ENCODE measurements around the gene OR6J1.
"Not testable (repeated sequence)": the region's sequence is repeated elsewhere in the genome, so short reads cannot be mapped to it uniquely, and the experiment has no call there.

The OR6J1 gene

DNA sequence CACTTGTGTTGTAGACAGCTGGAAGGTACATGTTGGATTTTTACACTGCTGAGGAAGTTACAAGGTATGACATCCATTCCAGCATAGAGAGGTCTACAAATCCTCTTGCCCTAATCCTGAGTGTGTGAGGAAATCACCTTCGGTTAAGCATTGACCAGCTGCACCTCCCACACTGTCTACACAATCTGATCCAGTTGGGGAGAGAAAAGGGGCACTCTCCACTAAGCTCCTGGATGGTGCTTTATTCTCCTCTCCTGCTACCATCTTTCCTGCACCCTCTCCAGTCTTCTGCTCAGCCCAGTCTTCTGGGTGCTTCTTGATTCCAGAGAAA lies at the start of gene OR6J1:
Gene OR6J1, minus strand, starts transcription at position 48 of the 331 bp plus-strand sequence. CDS start 9,541 bp downstream, outside the sequence.
- TF ChIP-seq, protein P1, sequence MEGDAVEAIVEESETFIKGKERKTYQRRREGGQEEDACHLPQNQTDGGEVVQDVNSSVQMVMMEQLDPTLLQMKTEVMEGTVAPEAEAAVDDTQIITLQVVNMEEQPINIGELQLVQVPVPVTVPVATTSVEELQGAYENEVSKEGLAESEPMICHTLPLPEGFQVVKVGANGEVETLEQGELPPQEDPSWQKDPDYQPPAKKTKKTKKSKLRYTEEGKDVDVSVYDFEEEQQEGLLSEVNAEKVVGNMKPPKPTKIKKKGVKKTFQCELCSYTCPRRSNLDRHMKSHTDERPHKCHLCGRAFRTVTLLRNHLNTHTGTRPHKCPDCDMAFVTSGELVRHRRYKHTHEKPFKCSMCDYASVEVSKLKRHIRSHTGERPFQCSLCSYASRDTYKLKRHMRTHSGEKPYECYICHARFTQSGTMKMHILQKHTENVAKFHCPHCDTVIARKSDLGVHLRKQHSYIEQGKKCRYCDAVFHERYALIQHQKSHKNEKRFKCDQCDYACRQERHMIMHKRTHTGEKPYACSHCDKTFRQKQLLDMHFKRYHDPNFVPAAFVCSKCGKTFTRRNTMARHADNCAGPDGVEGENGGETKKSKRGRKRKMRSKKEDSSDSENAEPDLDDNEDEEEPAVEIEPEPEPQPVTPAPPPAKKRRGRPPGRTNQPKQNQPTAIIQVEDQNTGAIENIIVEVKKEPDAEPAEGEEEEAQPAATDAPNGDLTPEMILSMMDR (conservative IDR thresholded peaks at IDR 0.05), result peak; percentile 23; the same call in 1 of the 2 replicates
- H3K27ac ChIP-seq, result no peak within 1 kb of the TSS

DNA sequence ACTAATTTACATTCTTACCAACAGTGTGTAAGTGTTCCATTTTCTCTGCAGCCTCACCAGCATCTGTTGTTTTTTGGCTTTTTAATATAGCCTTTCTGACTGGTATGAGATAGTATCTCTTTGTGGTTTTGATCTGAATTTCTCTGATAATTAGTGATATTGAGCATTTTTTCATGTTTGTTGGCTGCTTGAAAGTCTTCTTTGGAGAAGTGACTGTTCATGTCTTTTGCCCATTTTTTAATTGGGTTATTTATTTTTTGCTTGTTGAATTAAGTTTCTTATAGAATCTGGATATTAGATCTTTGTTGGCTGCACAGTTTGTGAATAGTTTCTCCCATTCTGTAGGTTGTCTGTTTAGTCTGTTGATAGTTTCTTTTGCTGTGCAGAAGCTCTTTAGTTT lies 48.0 kb upstream of the OR6J1 start:
- no peak overlapping the region for H3K27ac ChIP-seq
- TF ChIP-seq, protein P1 (conservative IDR thresholded peaks at IDR 0.05), result no peak

DNA sequence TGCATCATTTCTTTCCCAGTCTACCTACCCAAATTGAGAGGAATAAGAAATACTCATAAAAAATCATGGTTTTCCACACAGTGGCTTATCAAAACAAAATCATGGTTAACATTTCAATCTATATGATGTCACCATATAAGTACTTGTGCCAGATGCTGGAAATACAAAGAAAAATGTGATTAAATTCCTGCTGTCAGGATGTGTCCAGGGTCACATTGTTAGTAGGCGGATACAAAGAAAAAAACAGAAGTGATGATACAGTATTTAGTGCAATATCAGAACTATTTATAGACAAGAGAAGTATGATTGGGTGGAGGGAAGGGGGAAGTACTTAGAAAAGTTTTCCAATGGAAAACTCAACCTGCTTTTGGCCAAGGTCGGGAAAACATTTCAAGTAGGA lies 47.0 kb upstream of the OR6J1 start:
- TF ChIP-seq, protein P1 (conservative IDR thresholded peaks at IDR 0.05), result no peak
- H3K27ac ChIP-seq, result no peak overlapping the region

DNA sequence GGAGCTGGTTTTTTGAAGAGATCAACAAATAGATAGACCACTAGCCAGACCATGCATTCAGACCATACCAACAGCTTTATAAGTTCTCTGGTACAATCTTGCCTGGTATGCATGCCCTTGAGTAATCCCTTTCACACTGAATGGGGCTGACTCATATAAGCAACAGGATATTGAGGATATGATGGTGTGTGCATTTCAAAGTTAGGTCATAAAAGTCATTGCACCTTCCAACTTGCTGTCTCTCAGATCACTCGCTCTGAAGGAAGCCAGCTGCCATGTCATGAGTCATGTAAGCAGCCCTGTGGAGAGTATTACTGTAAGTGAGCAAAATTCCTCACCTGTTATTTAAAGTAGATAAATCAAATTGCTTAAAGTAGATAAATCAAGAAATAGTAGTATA lies 45.0 kb upstream of the OR6J1 start:
- H3K27ac ChIP-seq, result no peak overlapping the region
- TF ChIP-seq, protein P1 (conservative IDR thresholded peaks at IDR 0.05), result no peak

DNA sequence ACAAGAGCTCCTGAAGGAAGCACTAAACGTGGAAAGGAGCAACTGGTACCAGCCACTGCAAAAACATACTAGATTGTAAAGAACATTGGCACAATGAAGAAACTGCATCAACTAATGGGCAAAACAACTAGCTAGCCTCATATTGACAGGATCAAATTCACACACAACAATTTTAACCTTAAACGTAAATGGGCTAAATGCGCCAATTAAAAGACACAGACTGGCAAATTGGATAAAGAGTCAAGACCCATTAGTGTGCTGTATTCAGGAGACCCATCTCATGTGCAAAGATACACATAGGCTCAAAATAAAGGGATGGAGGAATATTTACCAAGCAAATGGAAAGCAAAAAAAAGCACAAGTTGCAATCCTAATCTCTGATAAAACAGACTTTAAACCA lies 43.8 kb upstream of the OR6J1 start:
- not testable (repeated sequence) for H3K27ac ChIP-seq

DNA sequence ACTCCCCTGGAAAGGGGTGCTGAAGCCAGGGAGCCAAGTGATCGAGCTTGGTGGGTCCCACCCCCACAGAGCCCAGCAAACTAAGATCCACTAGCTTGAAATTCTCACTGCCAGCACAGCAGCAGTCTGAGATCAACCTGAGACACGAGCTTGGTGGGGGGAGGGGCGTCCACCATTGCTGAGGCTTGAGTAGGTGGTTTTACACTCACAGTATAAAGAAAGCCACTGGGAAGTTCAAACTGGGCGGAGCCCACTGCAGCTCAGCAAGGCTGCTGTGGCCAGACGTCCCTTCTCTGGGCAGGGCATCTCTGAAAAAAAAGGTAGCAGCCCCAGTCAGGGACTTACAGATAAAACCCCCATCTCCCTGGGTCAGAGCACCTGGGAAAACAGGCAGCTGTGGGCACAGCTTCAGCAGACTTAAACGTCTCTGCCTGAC lies 42.0 kb upstream of the OR6J1 start:
- H3K27ac ChIP-seq, result not testable (repeated sequence)

DNA sequence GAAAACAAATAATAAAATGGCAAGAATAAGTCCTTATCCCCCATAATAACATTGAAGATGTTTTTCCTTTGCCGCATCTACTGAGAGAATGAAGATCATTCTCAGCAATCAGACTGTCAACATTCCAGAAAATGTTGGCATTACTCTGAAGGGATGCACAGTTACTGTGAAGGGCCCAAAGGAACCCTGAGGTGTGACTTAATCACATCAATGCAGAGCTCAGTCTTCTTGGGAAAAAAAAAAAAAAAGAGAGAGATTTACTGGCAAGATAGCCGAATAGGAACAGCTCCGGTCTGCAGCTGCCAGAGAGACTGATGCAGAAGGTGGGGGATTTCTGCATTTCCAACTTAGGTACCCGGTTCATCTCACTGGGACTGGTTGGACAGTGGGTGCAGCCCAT lies 41.3 kb upstream of the OR6J1 start:
- TF ChIP-seq, protein P1 (conservative IDR thresholded peaks at IDR 0.05), result no peak

DNA sequence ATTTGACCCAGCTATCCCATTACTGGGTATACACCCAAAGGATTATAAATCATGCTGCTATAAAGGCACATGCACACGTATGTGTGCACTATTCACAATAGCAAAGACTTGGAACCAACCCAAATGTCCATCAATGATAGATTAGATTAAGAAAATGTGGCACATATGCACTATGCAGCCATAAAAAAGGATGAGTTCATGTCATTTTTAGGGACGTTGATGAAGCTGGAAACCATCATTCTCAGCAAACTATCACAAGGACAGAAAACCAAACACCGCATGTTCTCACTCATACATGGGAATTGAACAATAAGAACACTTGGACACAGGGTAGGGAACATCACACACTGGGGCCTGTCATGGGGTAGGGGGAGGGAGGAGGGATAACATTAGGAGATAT lies 39.3 kb upstream of the OR6J1 start:
- H3K27ac ChIP-seq, result not testable (repeated sequence)

More for the DNA sequence above, 41.3 kb upstream of the OR6J1 start:
- no peak overlapping the region for H3K27ac ChIP-seq

DNA sequence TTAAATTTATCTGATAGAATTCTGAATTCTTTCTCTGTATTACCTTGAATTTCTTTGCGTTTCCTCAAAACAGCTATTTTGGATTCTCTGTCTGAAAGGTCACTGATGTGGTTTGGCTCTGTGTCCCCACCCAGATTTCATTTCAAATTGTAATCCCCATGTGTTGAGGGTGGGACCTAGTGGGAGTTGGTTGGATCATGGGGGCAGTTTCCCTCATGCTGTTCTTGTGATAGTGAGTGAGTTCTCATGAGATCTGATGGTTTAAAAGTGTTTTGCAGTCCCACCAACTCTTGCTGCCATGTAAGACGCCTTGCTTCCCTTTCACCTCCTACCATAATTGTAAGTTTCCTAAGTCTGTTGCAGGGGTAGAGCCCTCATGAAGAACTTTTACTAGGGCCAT lies 34.1 kb upstream of the OR6J1 start:
- TF ChIP-seq, protein P1 (conservative IDR thresholded peaks at IDR 0.05), result no peak
- no peak overlapping the region for H3K27ac ChIP-seq

DNA sequence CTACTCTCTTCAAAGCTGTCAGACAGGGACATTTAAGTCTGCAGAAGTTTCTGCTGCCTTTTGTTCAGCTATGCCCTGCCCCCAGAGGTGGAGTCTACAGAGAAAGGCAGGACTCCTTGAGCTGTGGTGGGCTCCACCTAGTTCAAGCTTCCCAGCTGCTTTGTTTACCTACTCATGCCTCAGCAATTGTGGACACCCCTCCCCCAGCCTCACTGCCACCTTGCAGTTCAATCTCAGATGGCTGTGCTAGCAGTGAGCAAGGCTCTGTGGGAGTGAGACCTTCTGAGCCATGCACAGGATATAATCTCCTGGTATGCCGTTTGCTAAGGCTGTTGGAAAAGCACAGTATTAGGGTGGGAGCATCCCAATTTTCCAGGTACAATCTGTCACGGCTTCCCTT lies 33.4 kb upstream of the OR6J1 start:
- H3K27ac ChIP-seq, result not testable (repeated sequence)

Measured in VCaP (cell line).